NCI-H526 treated with DMSO at 0.1 percent for 48 hours (cell line): Measurements from ENCODE around the gene SPAG9.
A peak's percentile ranks its signal among the peaks of the same experiment; 100 is the strongest.

ENCODE experiments used
- DNase-seq: peaks from one replicate; lab custom pipeline; 2025; lab: John Stamatoyannopoulos, UW

The SPAG9 gene

DNA sequence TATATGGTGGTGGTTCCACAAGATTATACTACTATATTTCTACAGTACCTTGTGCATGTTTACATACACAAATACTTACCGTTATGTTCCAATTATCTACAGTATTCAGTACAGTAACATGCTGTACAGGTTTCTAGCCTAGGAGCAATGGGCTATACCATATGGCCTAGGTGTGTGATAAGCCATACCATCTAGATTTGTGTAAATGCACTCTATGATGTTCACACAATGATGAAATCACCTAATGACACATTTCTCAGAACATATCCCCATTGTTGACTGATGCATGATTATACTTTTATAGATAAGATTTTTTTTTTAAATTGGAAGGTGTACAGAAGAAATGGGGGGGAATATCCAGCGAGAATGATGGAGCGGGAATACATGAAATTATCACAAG, 131.5 kb downstream of the SPAG9 start:
- DNase-seq, result no peak

DNA sequence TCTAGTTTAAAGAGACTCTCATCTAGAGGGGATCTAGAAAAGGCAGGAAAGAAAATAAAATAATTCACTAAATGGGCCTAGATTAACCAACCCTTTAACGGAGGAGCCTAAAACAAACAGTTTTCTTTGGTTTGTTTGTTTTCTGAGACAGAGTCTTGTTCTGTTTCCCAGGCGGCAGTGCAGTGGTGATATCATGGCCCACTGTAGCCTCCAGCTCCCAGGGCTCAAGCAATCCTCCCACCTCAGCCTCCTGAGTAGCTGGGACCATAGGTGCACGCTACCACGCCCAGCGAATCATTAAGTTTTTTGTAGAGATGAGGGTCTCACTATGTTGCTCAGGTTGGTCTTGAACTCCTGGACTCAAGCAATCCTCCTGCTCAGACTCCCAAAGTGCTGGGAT, 132.2 kb downstream of the SPAG9 start:
- DNase-seq, result no peak

DNA sequence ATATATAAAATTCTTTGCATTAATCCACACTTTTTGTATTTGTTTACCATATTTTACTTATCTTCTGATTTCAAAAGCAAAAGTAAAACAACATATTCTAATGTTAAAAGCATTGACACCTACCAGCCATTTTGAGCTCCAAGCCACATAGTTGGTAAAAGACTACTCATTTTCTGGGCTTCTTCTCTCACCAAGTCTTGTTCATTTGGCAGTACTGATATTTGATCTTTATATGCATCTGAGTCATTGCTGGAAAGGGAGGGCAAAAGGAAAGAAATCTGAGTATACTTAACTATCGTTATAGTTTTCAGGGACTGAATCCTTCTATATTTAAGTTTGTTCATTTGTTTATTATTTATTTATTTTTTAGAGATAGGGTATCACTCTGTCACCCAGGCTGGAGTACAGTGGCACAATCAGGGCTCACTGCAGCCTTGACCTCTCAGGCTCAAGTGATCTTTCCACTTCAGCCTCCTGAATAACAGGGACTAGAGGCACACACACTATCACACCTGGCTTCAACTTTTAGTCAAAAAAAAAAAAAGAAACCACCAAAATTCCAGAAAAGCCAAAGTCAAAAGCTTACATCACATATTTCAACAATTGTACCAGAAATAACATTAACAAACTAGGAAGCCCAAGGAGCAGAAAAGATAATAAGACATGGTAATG, 133.5 kb downstream of the SPAG9 start:
- DNase-seq, result no peak

DNA sequence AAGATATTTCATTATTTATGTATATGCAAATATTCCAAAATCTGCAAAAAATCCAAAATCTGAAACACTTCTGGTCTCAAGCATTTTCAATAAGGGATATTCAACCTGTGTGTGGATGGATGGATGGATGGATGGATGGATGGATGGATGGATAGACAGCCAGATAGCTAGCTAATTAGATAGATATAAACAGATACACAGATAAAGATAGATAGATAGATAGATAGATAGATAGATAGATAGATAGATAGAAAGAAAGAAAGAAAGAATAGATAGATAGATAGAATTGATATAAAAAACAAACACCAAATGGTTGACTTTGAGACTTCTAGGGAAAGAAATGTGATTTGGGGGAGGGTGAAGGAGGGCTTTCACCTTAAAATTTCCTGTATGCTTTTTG, 139.4 kb downstream of the SPAG9 start:
- DNase-seq, result no peak

DNA sequence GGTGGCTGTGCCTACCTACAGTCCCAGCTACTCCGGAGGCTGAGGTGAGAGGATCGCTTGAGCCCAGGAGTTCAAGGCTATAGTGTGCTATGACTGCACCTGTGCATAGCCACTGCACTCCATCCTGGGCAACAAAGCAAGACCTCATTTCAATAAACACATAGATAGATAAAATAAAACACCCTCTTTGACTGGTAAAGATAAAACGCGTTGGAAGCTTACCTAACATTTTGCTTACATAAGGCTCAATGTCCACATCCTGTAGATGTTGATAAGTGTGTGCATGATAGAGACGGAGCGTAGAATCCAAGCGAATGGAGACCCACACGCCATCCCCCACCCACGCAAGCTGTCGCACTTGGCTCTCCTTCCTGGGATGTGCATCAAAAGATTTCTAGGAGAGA, 141.1 kb downstream of the SPAG9 start:
- DNase-seq, result no peak

DNA sequence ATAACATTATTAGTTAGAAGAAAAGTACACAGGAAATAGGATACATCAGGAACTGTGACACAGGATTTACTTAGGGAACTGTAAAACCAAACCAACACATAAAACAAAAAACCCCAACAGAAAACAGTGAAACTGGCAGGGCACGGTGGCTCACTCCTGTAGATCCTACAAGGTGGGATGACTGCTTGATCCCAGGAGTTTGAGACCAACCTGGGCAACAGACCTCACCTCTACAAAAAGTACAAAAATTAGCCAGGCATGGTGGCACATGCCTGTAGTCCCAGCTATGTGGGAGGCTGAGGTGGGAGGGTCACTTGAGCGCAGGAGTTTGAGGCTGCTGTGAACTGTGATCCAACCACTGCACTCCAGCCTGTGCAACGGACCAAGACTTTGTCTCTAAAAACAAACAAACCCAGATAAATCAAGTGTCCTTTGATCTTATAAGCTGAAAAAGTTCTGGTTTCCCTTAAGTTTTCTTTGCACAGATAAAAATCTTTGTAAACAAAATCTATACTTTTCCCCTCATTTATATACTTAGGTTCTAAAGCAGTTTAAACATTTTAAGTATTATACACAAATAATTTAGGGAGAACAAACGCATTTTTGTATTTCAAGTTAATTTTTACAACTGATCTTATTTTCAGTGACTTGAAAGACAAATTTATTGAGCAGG, 143.0 kb downstream of the SPAG9 start:
- no peak for DNase-seq

DNA sequence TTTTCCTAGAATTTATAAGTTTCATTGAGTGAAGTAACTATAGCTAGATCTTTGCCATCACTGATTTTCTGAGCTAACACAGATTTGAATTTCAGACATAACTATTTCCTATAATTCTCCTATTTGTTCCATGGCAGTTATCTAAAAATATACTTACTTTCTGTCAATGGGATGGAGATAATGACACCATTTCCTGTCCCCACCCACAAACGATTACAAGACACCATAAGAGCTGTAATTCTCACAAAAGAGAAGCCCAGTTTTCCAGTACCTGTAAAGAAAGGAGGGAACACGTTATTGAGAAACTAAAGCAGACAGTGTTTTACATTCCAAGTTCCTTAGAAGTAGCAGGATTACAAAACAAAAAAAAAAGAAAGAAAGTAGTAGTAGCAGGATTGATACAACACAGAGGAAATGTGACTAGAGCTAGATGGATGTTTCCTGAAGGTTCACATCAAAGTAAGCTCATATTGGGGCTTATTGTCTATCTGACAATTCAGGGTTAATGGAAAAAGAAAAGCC, 143.7 kb downstream of the SPAG9 start:
- no peak for DNase-seq

DNA sequence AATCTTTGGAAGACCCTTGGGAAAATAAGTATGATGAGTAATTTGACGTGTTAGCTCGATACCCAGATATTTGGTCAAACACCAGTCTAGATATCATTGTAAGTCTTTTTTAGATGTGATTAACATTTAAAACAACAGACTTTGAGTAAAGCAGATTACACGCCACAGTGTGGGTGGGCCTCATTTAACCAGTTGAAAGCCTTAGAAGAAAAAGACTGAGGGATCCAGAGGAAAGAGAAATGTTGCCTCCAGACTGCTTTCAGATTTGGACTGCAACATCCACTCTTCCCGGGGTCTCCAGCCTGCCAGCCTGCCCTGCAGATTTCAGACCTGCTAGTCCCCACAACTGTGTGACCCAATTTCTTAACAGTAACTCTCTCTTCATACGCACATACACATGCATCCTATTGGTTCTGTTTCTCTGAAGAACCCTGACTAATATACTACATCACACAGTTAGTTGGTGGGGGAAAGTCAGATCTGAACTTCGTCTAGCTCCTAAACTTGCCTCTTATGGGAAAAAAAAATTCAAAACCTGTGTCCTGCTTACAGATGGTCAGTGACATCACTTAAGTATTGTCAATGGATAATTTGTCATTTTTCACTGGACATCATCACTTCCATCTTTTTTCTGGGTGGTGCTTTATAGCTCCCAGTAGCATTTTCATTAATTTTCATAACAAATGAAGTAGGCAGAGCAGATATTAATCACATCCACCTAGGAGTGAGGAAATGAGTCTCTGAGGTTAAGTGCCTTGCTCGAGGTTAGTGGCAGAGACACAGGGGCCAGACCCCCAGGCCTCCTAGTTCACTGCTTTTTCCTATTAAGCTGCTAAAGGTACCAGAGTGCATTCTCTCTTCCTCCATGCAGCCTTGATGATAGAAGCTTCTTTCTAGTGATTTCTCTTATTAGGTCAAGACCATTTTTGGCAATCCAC, 146.8 kb downstream of the SPAG9 start:
- no peak for DNase-seq

DNA sequence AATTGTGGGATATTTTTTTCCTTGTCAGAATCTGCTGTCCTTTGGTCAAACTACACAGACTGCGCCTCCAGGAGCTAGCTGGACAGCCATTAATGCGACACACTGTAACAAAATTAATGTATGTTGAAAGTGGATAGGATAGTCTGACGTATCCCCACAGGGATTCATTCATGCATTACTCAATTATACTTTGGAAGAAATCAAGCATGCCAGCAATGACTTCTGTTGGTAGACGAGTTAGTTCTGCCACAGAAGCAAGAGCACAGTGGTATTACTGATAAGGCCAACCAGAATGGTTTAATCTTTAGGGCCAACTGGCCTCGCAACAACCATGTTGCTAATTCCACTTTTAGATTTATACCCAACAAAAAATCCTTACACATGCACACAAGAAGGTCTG, 148.1 kb downstream of the SPAG9 start:
- DNase-seq, result no peak

DNA sequence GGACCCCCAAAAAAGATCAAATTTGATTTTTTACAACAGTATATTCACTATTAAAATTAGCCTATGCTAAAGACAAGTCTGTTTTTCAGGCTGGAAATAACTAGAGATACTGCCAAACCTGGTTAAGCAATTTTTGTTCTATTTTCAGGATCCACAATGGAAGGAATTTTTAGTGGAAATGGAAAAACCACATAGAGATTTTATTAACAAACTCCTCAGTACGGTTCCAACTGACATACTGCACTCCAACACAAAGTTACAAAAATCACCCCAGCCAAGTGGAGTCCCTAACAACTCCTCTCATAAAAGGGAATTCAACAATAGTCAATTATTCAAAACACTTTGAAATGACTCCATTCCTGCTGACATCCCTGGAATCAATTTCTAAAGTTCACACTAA, 152.9 kb downstream of the SPAG9 start:
- DNase-seq, result no peak

DNA sequence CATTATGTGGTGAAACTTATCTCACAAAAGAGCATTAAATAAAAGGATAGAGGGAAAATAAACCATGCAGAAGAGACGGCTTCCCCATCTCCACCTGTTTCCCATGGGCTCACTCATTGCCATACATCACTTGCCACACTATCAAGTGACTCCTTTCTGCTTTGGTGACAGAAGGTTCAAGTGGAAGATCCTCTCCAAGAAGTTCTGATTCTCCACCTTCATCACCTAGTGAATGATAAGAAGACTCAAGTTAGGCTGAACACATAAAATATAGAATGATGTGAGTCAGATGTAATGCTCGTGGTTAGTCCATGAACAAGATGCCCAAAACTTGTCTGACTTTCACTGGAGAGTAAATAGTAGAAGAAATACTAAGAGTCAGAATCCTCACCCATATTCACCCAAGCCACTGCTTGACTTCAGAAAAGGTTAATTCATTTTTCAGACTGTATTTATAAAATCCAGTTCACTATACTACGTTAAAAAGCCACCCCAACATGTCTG, 154.5 kb downstream of the SPAG9 start:
- DNase-seq, result no peak

DNA sequence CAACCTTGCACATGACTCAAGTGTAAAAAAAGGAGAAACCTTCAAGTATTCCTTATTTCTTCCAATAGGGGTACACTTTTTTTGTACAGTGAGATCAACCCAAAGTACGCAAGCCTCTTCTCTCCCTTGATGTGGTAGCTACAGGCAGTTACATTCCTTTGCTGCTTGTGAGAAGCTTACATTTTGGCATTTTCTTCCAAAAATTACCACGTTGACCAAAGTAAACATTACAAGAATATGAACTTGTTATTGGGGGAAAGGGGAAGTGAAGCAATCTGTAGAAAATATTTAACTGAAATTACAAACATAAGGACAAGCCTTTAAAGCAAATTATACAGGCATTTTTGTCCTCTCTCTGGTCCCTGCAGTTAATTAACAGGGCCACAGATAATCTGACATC, 157.5 kb downstream of the SPAG9 start:
- DNase-seq, result no peak

DNA sequence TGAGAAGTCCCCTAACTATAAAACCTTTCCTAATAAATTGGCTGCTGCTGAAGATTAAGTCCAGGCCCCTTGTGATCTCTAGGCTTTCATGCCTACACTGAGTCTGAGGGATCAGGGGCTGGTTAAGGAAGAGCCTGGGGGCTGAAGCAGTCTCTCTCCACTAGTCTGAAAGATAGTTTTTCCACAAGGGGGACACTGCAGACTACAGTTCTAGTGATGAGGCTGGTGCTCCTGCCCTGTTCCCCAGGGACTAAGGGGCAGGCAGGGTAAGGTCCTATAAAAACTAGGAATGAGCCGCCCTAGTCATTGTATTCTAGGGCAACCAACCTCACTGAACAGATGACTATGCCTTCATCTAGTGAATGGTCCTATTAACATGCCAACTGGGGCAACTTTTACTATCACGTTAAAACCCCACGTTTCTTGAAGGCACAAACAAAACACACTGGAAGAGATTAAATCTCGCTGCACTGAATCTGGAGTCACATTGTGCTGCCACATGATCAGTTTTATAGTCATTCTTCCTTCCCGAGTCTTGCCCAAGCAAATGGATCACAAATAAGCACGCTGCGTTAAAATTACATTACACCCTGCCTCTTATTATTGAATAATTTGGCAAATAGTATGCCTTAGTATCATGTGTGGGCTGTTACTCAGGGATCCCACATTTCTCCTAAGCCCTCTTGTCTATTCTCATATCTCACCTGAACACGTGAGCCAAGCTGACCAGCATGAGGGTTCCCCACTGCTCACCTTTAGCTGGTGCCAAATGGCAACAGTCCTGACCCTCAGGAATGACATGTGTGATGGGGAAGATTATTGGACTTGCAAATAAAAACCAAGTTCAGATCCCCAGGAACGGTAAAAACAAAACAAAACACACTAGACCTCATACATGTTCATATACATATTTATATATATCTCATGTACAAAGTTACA, 159.1 kb downstream of the SPAG9 start:
- no peak for DNase-seq

DNA sequence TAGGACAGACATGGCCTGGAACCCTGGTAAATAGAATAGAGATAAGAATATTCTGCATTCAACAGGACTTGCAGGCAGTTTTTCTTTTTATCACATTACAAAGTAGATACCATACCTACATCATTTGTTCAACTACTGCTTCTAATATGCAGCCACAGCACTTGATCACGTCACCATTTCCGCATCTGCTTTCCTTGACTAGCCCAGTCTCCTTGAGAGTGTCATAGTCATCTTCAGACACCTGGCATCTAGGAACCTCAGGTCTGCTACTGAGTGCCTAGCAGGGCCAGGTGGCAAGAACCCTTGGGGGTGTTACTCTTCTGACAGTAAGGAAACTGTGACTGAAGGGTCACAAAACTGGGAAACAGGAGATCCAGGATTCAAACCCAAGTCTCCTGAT, 161.3 kb downstream of the SPAG9 start:
- DNase-seq, result no peak

DNA sequence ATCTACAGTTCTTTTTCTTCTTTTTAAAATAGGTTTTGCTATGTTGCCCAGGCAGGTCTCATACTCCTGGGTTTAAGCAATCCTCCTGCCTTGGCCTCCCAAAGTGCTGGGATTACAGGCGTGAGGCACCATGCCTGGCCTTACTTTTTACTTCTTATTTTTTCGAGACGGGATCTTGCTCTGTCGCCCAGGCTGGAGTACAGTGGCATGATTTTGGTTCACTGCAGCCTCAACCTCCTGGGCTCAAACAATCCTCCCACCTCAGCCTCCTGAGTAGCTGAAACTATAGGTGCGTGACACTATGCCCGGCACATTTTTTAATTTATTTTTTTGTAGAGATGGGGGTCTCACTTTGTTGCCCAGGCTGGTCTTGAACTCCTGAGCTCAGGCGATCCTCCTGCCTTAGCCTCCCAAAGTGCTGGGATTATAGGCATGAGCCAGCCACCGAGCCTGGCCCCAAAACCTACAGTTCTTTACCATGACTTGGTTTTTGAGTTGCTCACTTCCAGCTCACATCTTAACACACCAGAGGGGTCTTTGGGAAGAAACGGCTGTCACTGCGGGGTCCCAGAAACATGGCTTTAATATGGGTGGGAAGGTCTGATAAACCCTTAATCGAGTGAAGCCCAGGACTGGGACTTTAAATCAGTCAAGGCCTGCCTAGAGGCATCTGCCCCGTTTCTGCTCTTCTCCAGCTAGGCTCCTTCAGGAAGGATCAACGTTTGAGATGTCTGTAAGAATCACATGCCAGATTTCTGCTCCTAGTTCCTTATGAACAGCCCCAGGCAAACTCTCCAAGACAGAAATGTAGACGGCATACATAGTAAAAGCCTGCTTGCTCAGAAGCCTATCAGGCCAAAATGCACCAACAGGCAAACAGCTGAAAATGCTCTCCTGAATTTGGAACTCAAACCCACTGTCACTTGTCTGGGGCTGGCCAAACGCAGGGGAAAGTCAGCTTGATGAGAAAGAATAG, 162.8 kb downstream of the SPAG9 start:
- DNase-seq, result no peak

DNA sequence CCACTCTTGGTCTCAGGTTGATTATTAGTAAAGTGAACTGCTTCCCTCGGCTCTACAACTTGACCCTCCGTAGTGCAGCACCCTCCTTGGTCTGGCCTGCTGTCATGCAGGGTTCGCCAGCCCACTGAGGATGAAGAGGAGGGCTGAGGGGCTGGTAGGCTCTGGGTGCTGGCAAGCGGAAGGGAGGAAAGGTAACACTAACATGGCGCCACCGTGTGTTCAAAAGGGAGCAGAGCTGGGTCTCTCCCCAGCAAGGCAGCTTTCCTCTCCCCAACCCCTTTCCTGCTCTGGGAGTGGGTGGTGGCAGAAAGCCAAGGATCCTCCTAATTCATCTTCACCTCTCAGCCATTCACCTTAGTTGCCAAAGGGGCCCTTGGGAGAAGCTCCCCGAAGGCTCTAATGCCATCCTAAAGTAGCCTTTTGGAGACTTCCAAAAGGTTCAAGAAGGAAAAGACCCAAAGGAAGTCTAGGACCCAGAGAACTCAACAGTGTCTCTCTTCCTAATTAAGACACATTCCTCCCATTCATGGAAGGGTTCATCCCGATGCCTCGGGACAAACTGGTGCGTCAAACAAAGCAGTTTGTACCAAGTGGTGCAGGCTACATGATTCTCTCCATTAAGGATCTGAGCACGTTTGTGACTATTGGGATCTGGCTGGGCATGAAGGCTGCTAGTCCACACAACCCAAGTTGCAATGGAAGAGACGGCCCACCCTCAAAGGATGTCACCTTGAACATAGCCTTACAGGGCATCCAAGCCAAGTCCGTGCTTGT, 163.7 kb downstream of the SPAG9 start:
- DNase-seq, result peak; percentile 54

DNA sequence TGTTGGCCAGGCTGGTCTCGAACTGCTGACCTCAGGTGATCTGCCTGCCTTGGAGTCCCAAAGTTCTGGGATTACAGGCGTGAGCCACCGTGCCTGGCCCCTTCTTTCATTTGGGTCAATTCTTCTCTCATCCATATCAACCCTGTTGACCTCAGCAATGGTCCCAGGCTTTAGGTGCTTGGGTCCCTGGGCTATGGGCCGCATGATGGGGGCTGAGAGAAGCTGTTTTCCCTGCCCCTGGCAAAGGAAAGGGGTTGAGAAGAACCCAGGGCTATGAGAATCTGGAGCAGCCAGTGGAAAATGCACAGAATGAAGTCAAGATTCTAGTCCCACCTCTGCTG, 164.3 kb downstream of the SPAG9 start:
- DNase-seq, result no peak

DNA sequence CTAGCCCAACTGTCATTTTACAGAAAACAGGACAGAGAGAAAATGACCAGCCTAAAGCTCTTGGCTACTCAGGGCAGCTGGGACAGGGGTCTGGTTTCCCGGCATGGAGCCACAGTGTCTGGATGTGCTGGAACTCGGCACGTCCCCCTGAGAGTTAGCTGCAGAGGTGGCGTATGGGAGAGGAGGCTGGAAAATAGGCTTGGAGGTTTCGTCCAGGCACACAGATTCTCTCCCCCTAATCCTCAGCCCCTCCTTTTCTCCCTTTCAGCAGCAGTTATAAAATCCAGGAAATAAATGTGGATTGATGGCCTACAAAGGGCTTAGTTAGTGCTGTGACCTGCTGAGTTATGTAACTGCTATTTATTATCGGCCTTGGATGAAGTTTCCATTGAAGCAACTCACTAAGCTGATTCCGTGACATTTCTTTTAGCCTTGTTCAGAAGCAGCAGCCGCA, 165.0 kb downstream of the SPAG9 start:
- DNase-seq, result no peak

DNA sequence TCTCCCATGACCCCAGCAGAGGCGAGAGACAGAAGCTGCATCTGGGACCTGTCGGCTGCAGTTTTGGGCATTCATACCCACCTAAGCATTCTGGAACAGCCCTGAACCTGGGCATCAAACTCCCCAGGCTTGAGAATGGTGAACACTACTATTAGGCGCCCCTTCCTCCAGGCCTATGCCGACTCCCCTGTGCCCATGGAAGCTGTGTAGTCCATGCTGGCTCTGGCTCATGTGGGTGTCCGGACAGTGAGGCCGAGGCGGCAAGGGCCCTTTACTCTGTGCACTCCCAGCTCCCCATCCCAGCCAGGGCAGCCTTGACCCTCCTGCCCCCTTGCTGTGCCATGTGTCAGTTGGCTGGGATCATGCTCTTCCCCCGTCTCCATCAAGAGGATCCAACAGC, 165.5 kb downstream of the SPAG9 start:
- no peak for DNase-seq
